ENCODE results near the gene ORC6.
"Not testable (repeated sequence)": the region's sequence is repeated elsewhere in the genome, so short reads cannot be mapped to it uniquely, and the experiment has no call there.

Gene ORC6

DNA sequence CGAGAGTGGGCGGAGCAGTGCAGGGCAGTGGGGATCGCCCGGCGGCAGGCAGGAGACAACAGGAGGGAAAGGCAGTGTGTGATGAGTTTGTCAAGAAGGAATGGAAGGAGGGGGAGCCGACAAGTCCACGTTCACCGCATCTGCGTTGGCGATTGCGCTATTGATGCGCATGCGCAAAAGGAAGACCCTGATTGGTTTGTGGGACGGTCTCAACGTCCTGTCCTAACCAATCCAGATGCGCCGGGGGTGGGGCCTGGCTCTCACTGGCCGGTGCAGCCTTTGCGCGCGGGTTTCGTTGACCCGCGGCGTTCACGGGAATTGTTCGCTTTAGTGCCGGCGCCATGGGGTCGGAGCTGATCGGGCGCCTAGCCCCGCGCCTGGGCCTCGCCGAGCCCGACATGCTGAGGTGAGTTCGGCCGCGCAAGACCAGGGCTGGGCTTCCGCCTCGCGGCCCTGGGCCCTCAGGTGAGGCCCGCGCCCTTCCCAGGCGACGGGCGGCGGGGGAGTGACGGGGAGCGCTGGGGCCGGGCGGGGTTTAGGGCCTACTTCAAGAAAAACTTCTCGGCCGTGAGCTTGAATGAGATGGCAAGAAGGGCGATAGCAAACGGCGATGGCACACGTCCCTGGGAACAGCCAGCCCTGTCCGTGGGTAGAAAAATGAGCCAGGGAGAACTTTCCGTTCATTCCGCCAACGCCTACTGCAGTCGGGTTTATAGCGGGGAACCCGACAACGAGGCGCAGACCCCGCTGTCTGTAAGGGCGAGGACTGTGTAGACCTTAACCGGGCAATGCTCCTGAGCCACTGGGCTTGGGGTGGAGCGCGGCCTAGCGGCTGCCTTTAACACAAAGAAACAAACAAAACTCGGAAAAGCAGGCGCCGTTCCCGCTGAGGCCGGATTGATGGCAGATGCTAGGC is at the start of gene ORC6:
TSS of gene ORC6 (plus strand) at position 295 of the 916 bp plus-strand sequence. CDS start at position 342, 47 bp downstream.
- peak; percentile 82 for DNase-seq

GRCh38 chr16:46648656-46649055 is 40.8 kb upstream of the ORC6 start:
- DNase-seq: no peak

DNA sequence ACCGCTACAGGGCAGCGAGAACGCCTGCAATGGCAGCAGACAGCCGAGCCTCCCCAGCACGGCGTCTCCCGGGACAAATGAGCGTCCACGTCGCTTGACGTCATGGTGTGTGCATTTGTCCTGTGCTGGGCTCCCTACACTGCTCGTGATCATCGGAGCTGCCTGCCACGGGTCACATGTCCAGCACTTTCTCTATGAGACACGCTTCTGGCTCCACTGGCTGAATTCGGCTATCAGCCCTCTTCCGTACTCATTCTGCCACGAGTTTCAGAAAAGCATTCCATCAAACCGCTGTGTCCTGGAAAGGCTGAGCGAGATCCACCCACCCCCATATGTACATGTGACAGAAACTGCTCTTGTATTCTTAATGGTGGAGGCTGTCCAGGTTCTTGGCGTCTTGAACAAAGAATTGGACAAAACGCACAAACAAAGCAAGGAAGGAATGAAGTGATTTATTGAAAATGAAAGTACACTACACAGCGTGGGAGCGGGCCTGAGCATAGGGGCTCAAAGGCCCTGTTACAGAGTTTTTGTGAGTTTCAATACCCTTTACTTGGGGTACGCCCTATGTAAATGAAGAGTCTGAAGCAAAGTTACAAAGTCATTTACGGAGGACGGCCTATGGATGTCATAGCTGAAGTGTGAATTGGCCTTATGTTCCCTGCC is 39.7 kb upstream of the ORC6 start:
- DNase-seq: no peak

GRCh38 chr16:46650254-46650623 is 39.2 kb upstream of the ORC6 start:
- no peak for DNase-seq

GRCh38 chr16:46651305-46651704 is 38.2 kb upstream of the ORC6 start:
- DNase-seq: no peak

GRCh38 chr16:46658925-46659324 is 30.5 kb upstream of the ORC6 start:
- peak; percentile 93 for DNase-seq

GRCh38 chr16:46662123-46662522 is 27.3 kb upstream of the ORC6 start:
- no peak for DNase-seq

DNA sequence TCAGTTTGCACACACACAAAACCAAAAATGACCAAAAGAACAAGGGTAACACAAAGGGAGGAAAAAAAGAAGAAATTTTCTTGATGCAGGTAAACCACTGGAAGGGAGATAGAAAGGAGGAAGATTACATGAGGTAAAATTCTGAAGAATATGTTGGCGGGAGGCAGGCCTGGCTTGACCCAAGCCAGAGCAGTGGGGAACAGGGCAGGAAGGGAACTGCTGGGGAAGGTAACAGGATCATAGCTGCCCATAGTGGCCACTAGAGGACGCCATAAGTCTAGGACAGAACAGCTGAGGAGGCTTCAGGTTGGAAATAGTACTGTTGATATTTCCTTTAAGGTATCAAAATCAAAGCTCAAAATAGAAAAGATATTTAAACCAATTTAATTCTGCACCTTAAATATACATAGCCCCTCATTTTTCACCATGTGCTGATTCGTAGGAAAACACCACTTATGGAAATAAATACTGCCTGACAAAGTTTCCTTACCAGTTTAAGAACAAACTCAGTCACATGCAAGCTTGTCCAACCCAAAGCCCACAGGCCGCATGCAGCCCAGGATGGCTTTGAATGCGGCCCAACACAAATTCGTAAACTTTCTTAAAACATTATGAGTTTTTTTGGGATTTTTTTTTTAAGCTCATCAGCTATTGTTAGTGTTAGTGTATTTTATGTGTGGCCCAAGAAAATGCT is 16.0 kb upstream of the ORC6 start:
- DNase-seq: no peak

DNA sequence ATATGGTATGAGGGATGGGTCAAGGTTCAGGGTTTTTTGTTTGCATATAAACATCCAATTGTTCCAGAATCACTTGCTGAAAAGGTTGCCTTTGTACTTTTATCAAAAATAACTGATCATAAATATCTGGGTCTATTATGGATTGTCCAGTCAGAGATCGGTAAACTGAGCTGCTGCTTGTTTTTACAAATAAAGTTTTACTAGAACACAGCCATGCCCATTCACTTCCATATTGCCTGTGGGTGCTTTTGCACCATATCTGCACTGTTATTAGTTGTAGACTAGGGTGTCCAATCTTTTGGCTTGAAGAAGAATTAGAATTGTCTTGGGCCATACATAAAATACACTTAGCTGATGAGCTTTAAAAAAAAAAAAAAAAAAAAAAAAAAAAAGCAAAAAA is 11.5 kb upstream of the ORC6 start:
- DNase-seq: not testable (repeated sequence)

GRCh38 chr16:46681867-46682266 is 7.6 kb upstream of the ORC6 start:
- DNase-seq: not testable (repeated sequence)

GRCh38 chr16:46686815-46687473 is 2.5 kb upstream of the ORC6 start:
- no peak for DNase-seq

- DNase-seq: no peak
Measured at GRCh38 chr16:46687486-46687885, 2.0 kb upstream of the ORC6 start.

DNA sequence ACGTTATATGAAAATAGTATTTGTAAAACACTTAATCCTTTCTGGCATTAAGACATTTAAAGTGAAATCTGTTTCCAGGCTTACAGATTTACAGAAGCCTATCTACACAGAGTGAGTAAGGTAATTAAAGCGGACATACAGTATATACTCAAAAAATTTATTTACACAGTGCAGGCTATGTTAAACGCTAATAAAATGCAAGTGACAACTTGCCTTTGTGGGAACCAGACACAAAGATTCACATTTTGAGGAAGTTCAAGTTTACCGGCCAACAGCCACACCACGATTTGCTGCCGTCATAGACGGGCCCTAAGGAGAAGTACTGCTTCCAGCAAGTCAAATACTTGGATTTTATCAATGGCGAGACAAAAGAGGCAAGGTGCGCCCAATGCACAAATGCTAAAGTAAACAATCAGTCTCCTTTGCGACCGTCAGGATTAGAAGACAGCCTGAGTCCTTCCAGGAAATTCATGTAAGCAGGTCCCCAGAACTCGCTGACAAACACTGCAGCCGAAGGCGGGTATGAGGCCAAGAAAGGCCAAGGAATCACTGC is 1.3 kb upstream of the ORC6 start:
- DNase-seq: no peak

- DNase-seq: peak; percentile 88
Measured at GRCh38 chr16:46688654-46689364, 650 bp upstream of the ORC6 start, which contains the start of gene VPS35. TSS of gene VPS35 (minus strand) at chr16:46689178. CDS start at chr16:46689133, 45 bp downstream.

- DNase-seq: no peak
Measured at GRCh38 chr16:46690281-46691178, 1.1 kb downstream of the ORC6 start.

- DNase-seq: no peak
Measured at GRCh38 chr16:46691726-46692125, 2.3 kb downstream of the ORC6 start.

DNA sequence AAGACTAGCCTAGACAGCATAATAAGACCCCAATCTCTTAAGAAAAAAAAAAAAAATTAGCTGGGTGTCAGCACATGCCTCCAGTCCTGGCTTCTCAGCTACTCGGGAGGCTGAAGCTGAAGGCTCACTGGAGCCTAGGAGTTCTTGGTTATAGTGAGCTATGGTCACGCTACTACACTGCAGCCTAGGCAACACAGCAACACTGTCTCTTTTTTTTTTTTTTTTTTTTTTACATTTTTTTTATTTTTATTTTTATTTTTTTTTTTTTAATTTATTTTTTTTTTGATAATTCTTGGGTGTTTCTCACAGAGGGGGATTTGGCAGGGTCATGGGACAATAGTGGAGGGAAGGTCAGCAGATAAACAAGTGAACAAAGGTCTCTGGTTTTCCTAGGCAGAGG is 4.1 kb downstream of the ORC6 start:
- DNase-seq: no peak

DNA sequence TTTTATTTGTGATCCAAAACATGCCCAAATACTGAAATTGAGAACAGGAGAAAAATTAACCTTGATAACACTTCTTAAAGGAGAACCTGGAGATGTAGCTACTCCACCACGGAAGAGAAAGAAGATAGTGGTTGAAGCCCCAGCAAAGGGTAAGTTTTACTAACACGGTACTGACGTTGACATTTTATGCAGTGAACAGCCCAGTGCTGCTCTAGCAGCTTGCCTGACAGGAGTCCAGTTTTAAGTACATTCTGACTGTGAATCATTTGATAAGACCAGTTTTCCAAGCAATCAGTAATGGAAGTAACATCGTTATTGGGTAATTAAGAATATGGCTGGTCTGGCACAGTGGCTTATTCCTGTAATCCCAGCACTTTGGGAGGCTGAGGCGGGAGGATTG is 6.5 kb downstream of the ORC6 start:
- DNase-seq: no peak

DNA sequence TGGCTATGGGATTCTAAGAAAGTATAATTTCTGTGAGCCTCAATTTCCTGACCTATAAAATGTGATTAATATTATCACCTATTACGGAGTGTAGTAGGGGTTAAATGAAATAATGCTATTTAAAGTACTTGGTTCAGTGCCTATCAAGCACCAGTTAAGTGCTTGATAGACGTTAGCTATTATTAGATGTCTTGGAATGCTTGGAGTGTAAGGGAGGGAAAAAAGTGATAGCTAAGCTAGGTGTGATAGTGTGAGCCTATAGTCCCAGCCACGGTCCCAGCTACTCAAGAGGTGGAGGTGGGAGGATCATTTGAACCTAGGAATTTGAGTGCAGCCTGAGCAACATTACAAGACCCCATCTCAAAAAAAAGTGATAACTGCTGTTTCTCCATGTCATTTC is 7.5 kb downstream of the ORC6 start:
- DNase-seq: no peak

GRCh38 chr16:46700048-46700447 is 10.6 kb downstream of the ORC6 start:
- DNase-seq: no peak

DNA sequence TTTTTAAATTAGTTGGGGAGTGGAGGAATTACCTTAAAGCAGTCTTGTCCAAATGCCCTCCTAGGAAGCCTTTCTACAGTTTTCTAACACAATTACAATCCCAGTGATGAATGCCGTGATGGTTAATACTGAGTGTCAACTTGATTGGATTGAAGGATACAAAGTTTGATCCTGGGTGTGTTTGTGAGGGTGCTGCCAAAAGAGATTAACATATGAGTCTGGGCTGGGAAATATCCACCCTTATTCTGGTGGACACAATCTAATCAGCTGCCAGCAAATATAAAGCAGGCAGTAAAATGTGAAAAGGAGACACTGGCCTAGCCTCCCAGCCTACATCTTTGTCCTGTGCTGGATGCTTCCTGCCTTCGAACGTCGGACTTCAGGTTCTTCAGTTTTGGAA is 12.2 kb downstream of the ORC6 start:
- DNase-seq: no peak

All from SIG-M5 (cell line).